ENCODE measurements around the gene RFX3.

- TF ChIP-seq RAD21 (CRISPR knock-in tag; IDR thresholded peaks at IDR 0.05): no peak
- no peak for TF ChIP-seq ZNF354B (CRISPR knock-in tag; IDR thresholded peaks at IDR 0.05)
- TF ChIP-seq ETV6 (CRISPR knock-in tag; conservative IDR thresholded peaks at IDR 0.05): no peak
- no peak for TF ChIP-seq RELA (CRISPR knock-in tag; IDR thresholded peaks at IDR 0.05)
- TF ChIP-seq POLR2A (IDR thresholded peaks at IDR 0.05; ENCODE audit: insufficient read depth in 1 of 2, low read depth in 2 of 2, low read length in 2 of 2): no peak
- no peak for TF ChIP-seq SMC3 (IDR thresholded peaks at IDR 0.05; ENCODE audit: low read length)
- no peak for TF ChIP-seq ZNF274 (CRISPR knock-in tag; IDR thresholded peaks at IDR 0.05)
- TF ChIP-seq MEIS2 (CRISPR knock-in tag; IDR thresholded peaks at IDR 0.05): no peak
- TF ChIP-seq ZNF263 (CRISPR knock-in tag; IDR thresholded peaks at IDR 0.05): no peak
- TF ChIP-seq ZNF740 (CRISPR knock-in tag; IDR thresholded peaks at IDR 0.05): no peak
- TF ChIP-seq ZBTB49 (CRISPR knock-in tag; IDR thresholded peaks at IDR 0.05; ENCODE audit: borderline replicate concordance): no peak
Observed at GRCh38 chr9:3502560-3503398, 23.0 kb downstream of the RFX3 start.

Measured in HepG2 (cell line).